GM21423 (cell line): ENCODE measurements around the gene MISFA.
"Not testable (repeated sequence)": the region's sequence is repeated elsewhere in the genome, so short reads cannot be mapped to it uniquely, and the experiment has no call there.

Experiments
- ATAC-seq: cut with Tn5 transposase; IDR thresholded peaks from one replicate; pipeline ENCODE4 v1.9.1; 2021; ENCODE audit warnings: mild to moderate bottlenecking, moderate library complexity; ENCODE audit not compliant: unreplicated experiment

Gene MISFA

DNA sequence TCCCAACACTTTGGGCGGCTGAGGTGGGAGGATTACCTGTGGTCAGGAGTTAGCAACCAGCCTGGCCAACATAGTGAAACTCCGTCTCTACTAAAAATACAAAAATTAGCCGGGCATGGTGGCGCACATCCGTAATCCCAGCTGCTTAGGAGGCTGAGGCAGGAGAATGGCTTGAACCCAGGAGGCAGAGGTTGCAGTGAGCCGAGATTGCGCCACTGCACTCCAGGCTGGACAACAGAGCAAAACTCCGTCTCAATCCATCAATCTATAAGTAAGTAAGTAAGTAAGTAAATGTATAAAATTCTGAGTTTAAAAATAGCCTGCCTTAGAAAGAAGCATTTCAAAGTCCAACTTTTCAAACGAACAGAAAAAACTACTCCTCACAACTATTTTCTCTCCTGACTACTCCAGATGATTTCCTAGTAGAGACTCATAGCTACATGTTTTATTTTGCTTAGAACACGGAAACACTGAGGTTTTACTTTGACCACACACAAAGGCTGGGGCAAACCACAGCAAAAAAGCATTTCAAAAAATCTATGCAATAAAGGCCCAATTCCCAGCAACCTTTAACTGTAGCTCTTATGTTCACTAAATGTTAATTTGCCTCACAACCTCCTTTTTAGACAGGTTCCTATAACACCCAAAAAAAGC is 18.2 kb downstream of the MISFA start:
- ATAC-seq = peak; percentile 45

DNA sequence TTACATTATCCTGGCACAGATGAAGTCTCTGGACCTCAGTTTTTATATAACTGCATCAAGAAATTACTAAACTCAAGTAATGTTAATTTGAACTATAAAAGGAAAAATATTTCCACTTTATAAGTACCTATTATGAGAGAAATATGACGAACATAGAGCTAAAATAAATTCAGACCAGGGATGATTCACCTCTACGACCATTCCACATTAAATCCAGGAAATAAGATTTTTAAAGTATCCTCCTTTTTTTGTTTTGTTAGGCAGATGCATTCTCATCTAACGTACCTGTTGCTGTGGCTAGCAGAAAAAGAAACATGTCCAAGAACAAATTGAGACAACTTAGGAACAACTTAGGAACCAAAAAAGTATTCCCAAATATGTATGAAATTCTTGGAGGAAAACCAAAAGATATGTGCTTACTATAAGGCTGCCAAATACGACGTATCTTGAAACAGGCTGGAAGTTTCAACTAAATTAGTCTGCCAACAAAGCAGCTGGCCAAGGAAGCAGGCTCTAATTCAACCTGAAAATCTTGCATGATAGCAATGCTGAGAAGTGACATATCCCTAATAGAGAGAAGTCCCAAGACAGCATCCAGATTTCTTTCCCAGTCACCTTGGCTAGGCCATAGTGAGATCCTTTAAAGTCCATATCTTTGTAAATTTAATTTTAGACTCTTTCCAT is 18.9 kb downstream of the MISFA start:
- ATAC-seq = no peak

DNA sequence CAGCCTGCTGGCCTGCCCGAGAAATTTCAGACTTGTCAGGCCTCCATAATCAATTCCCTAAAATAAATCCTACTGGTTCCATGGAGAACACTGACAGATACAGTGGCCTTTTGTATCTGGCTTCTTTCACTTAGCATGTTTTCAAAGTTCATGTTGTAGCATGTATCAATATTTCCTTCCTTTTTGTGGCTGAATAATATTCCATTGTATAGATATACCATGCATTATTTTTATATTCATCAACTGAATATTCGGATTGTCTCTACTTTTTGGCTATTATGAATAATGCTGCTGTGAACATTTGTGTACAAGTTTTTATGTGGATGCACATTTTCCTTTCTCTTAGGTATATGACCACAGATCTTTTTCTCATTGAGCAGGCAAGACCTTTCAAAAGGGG is 24.1 kb downstream of the MISFA start:
- ATAC-seq = no peak

DNA sequence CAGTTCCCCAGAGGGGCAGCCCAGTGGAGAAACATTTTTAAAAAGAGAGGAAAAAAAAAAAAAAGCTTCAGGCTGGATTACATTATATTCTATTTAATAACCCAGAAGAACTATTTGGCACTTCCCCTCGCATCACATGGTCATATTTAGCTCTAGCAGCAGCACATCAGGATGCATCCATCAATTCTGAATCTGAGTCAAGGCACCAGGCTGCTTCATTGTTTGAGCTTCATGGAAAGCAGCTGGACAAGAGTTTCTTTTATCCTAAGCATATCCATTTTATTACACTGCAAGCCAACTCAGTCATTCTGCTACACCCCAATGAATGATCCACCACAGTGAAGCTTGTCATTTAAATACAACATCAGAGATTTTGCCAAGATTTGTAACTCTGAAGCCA is 24.6 kb downstream of the MISFA start:
- no peak for ATAC-seq

DNA sequence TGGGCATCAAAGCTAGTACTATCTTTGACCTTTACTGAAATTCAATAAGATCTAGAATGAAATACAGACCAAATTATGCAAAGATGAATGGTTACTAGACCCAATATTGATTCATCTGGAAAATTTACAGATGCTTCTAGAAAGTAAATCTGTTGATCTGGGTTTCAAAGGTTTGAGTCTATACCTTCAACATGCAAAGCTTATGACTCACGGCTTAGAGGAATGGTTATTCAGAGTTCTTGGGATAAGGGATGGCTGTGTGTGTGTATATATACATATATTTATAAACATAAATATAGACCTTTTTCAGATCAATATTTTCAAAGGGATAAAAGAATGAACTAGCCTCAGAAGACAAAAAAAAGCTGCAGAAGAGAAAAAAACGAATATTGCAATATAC is 33.3 kb downstream of the MISFA start:
- ATAC-seq = no peak

DNA sequence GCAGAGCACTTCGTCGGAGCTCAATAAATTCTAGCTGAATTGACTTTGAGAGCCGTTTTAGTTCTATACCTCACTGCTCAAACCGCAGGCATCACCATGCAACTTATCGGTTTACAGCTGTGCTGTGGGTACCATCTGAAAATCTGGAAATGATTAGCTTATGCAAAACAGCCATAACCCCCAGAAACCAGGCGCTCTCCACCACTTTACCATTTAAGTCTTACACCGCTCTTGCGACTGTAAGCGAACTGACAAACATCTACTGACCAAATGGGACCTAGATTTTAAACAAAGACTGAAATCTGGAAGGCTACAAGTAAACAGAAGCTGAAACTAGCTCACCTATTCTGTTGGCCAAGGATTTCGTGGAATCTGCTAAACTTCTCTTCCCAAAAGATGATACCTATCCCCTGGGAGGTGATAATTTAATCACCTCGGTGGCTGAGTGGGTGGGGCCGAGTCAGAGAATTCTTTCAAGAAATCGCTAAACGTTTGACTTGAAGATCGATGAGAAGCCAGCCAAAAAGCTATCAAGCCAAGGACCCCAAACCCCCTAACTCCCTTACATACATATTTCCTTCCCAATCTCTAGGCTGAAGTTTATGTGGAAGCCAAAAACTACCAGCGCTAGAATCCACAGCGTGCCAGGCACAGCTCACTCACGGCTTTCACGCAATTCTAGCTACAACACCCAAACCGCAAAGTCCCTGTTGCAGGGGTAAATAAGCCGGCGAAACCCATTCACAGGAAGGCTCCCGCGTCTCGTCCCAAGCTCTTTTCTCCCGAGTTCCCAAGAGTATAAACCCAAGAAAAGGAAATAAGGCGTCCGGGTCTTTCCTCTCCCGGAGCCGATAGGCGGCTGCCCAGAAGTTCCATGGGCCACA is 33.9 kb downstream of the MISFA start:
- peak; percentile 62 for ATAC-seq

DNA sequence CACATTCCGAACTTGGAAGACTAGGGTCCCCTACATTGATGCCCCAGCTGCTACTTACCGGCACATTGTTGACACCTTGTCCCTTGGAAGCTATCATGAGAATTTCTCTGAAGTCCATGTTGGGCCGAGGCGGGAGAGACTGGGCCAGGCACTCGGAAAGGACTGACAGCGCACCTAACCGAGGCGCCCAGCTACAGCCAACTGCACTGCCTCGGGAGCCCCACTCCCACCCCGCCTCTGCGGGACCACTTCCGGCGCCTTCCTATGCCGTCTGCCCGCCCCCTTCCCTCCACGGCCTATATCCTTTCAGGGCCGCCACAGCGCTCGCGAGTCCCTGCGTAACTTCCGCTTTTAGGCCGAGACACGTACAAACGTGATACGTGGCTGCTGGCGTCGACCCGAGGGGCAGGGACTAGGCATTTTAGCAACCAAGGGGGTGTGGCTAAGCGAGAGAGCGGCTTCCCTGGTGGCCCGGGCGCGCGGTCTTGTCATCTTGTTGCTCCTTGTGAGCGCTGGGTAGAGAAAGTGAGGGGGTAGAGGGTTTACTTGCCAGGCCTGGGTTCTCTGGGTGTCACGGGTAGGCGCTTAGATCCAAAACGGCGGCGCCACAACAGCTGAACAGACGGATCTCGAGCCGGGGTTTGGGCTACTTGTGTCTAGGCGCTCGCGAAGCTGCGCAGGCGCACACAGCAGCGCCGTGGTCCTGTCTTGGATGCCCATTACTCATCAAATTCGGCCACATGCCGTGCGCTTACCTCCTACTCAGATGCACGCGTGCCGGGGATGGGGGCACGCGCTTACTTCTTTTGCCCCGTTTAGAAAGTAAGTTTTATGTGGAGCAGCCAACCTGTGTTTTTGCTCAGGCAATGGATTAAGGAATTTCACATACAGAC is 34.8 kb downstream of the MISFA start, which contains the start of gene SPTY2D1:
TSS of gene SPTY2D1 (minus strand) at position 203 of the 893 bp plus-strand sequence. CDS start at position 118, 85 bp downstream.
- ATAC-seq = peak; percentile 92

DNA sequence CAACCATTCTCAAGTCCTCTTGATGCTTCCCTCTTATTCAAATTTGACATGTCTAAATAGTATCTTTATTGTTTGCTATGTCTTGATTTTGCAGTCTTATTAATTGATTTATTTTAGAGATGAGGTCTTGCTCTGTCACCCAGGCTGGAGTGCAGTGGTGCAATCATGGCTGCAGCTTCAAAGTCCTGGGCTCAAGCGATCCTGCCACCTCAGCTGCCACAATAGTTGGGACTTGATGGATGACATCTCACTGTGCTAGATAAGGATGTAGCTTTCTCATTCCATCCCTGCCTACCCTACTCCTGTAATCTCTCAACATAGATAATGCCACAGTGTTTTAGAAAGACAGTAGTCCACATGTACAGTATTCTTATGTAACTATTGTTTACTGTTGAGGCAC is 42.1 kb downstream of the MISFA start:
- no peak for ATAC-seq

DNA sequence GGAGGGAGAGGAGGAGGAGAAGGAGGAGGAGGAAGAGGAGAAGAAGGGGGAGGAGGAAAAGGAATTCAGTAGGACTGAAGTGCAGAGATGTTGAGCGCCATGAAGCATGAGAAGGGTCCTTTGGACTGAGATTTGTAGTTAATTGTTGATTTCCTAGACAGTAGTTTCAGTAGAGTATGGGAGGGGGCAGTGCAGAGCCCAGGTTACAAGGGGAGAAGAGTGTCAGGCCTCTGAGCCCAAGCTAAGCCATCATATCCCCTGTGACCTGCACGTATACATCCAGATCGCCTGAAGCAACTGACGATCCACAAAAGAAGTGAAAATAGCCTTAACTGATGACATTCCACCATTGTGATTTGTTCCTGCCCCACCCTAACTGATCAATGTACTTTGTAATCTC is 43.4 kb downstream of the MISFA start:
- not testable (repeated sequence) for ATAC-seq

DNA sequence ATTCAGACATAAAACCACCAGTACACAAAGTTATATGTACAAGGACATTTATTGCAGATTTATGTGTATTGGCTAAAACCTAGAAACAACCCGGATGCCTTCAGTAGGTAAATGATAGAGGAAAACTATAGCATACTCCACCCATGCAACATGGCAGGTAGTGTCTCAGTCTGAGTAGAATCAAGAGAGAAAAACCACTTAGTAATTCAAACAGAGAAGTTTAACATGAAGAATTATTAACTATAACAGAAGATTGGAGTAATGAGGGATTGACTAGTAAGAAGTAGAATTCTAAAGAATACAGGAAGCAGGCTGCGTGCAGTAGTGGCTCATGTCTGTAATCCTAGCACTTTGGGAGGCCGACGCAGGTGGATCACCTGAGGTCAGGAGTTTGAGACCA is 50.8 kb downstream of the MISFA start:
- no peak for ATAC-seq

DNA sequence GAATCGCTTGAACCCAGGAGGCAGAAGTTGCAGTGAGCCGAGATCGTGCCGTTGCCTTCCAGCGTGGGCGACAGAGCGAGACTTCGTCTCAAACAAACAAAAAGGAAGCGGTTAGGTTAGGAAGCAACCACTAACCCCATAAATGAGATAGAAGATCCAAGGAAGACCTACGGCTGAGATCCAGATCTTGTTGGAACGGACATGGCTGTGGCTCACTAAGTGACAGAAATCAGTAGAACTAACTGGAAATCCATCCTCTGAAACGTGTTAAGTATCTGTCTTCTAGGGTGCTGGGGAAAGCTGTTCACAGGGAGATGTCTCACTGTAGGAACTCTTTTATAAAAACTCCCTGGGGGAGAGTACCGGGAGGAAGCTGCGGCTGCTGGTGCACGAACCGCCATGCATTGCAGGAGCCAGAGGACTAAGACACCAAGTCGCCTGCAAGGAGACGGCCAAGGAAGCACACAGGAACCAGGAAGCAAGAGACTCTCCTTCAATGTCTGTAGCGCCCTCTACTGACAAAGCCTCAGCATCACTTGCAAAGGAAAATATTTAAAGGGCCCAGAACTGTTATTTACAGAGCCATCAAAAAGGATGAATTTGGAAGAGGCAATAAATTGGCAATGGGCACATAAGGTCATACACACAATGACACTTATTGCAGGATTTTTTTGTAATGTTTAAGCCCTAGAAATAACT is 51.4 kb downstream of the MISFA start:
- no peak for ATAC-seq
